Measurements from ENCODE around the gene RRAD.
"Not testable (repeated sequence)": the region's sequence is repeated elsewhere in the genome, so short reads cannot be mapped to it uniquely, and the experiment has no call there.

Gene RRAD

GRCh38 chr16:66898207-66898606 lies 27.1 kb downstream of the RRAD start:
- H3K36me3 ChIP-seq (ENCODE audit: control insufficient read depth, insufficient read depth, low read length): no peaks in the 10 kb centered on the region
- no CpG with 5 or more reads among the region's 3 CpGs for WGBS, 2 experiments (ENCODE audit: insufficient coverage in 2 of 2)
- H3K27ac ChIP-seq (ENCODE audit: low read depth, low read length, severe bottlenecking): no peak overlapping the region
- peaks cover 25% of the 10 kb centered on the region for H3K4me1 ChIP-seq (ENCODE audit: control insufficient read depth, insufficient read depth, low read length, poor library complexity, severe bottlenecking)
- H3K9me3 ChIP-seq (ENCODE audit: control insufficient read depth, low read length): no peaks in the 10 kb centered on the region
- H3K4me3 ChIP-seq (ENCODE audit: extremely low read depth, insufficient read depth, low read length, poor library complexity, severe bottlenecking): no peak overlapping the region

- not testable (repeated sequence) for H3K36me3 ChIP-seq (ENCODE audit: control insufficient read depth, insufficient read depth, low read length); H3K27ac ChIP-seq (ENCODE audit: low read depth, low read length, severe bottlenecking); H3K4me3 ChIP-seq (ENCODE audit: extremely low read depth, insufficient read depth, low read length, poor library complexity, severe bottlenecking); H3K9me3 ChIP-seq (ENCODE audit: control insufficient read depth, low read length)
- WGBS, 2 experiments (ENCODE audit: insufficient coverage in 2 of 2): 82 to 84% methylated on average over 5 of the region's 5 CpGs
- H3K4me1 ChIP-seq (ENCODE audit: control insufficient read depth, insufficient read depth, low read length, poor library complexity, severe bottlenecking): peaks cover 23% of the 10 kb centered on the region
Measured at GRCh38 chr16:66896682-66897081, 28.7 kb downstream of the RRAD start.

GRCh38 chr16:66895999-66896398 lies 29.3 kb downstream of the RRAD start:
- Histone ChIP-seq H3K9me3 (ENCODE audit: control insufficient read depth, low read length) (no peaks in the 10 kb centered on the region), H3K4me3 (ENCODE audit: extremely low read depth, insufficient read depth, low read length, poor library complexity, severe bottlenecking) (no peak overlapping the region), H3K36me3 (ENCODE audit: control insufficient read depth, insufficient read depth, low read length) (peaks cover 2% of the 10 kb centered on the region), H3K4me1 (ENCODE audit: control insufficient read depth, insufficient read depth, low read length, poor library complexity, severe bottlenecking) (peaks cover 18% of the 10 kb centered on the region), H3K27ac (ENCODE audit: low read depth, low read length, severe bottlenecking) (no peak overlapping the region)
- 88 to 97% methylated on average over 3 of the region's 3 CpGs for WGBS, 2 experiments (ENCODE audit: insufficient coverage in 2 of 2)

GRCh38 chr16:66895689-66895979 lies 29.7 kb downstream of the RRAD start:
- no peak overlapping the region for H3K4me3 ChIP-seq (ENCODE audit: extremely low read depth, insufficient read depth, low read length, poor library complexity, severe bottlenecking)
- peaks cover 18% of the 10 kb centered on the region for H3K4me1 ChIP-seq (ENCODE audit: control insufficient read depth, insufficient read depth, low read length, poor library complexity, severe bottlenecking)
- H3K27ac ChIP-seq (ENCODE audit: low read depth, low read length, severe bottlenecking): no peak overlapping the region
- H3K9me3 ChIP-seq (ENCODE audit: control insufficient read depth, low read length): no peaks in the 10 kb centered on the region
- 94 to 100% methylated on average over 3 to 5 of the region's 5 CpGs for WGBS, 2 experiments (ENCODE audit: insufficient coverage in 2 of 2)
- peaks cover 2% of the 10 kb centered on the region for H3K36me3 ChIP-seq (ENCODE audit: control insufficient read depth, insufficient read depth, low read length)

GRCh38 chr16:66894948-66895688 lies 30.2 kb downstream of the RRAD start:
- WGBS, 2 experiments (ENCODE audit: insufficient coverage in 2 of 2): 54 to 59% methylated on average over 10 of the region's 11 CpGs
- Histone ChIP-seq H3K36me3 (ENCODE audit: control insufficient read depth, insufficient read depth, low read length) (peaks cover 2% of the 10 kb centered on the region), H3K9me3 (ENCODE audit: control insufficient read depth, low read length) (no peaks in the 10 kb centered on the region), H3K4me1 (ENCODE audit: control insufficient read depth, insufficient read depth, low read length, poor library complexity, severe bottlenecking) (peaks cover 13% of the 10 kb centered on the region), H3K27ac (ENCODE audit: low read depth, low read length, severe bottlenecking) (no peak overlapping the region), H3K4me3 (ENCODE audit: extremely low read depth, insufficient read depth, low read length, poor library complexity, severe bottlenecking) (no peak overlapping the region)

- peaks cover 3% of the 10 kb centered on the region for H3K4me1 ChIP-seq (ENCODE audit: control insufficient read depth, insufficient read depth, low read length, poor library complexity, severe bottlenecking)
- H3K36me3 ChIP-seq (ENCODE audit: control insufficient read depth, insufficient read depth, low read length): peaks cover 2% of the 10 kb centered on the region
- H3K4me3 ChIP-seq (ENCODE audit: extremely low read depth, insufficient read depth, low read length, poor library complexity, severe bottlenecking): no peak overlapping the region
- 94 to 100% methylated on average over 1 to 2 of the region's 2 CpGs for WGBS, 2 experiments (ENCODE audit: insufficient coverage in 2 of 2)
- H3K27ac ChIP-seq (ENCODE audit: low read depth, low read length, severe bottlenecking): no peak overlapping the region
- H3K9me3 ChIP-seq (ENCODE audit: control insufficient read depth, low read length): no peaks in the 10 kb centered on the region
Measured at GRCh38 chr16:66894055-66894454, 31.3 kb downstream of the RRAD start.

- Histone ChIP-seq H3K36me3 (ENCODE audit: control insufficient read depth, insufficient read depth, low read length) (peaks cover 14% of the 10 kb centered on the region), H3K9me3 (ENCODE audit: control insufficient read depth, low read length) (no peaks in the 10 kb centered on the region), H3K4me3 (ENCODE audit: extremely low read depth, insufficient read depth, low read length, poor library complexity, severe bottlenecking) (no peak overlapping the region), H3K4me1 (ENCODE audit: control insufficient read depth, insufficient read depth, low read length, poor library complexity, severe bottlenecking) (peaks cover 11% of the 10 kb centered on the region), H3K27ac (ENCODE audit: low read depth, low read length, severe bottlenecking) (no peak overlapping the region)
- WGBS, 2 experiments (ENCODE audit: insufficient coverage in 2 of 2): 78 to 89% methylated on average over 1 of the region's 6 CpGs
Measured at GRCh38 chr16:66891797-66892196, 33.5 kb downstream of the RRAD start.

- Histone ChIP-seq H3K36me3 (ENCODE audit: control insufficient read depth, insufficient read depth, low read length) (peaks cover 17% of the 10 kb centered on the region), H3K4me3 (ENCODE audit: extremely low read depth, insufficient read depth, low read length, poor library complexity, severe bottlenecking) (no peak overlapping the region), H3K9me3 (ENCODE audit: control insufficient read depth, low read length) (no peaks in the 10 kb centered on the region), H3K4me1 (ENCODE audit: control insufficient read depth, insufficient read depth, low read length, poor library complexity, severe bottlenecking) (peaks cover 15% of the 10 kb centered on the region), H3K27ac (ENCODE audit: low read depth, low read length, severe bottlenecking) (no peak overlapping the region)
- 86 to 100% methylated on average over 2 of the region's 4 CpGs for WGBS, 2 experiments (ENCODE audit: insufficient coverage in 2 of 2)
Measured at GRCh38 chr16:66891360-66891759, 34.0 kb downstream of the RRAD start.

GRCh38 chr16:66890799-66891198 lies 34.5 kb downstream of the RRAD start:
- Histone ChIP-seq H3K27ac (ENCODE audit: low read depth, low read length, severe bottlenecking) (no peak overlapping the region), H3K9me3 (ENCODE audit: control insufficient read depth, low read length) (no peaks in the 10 kb centered on the region), H3K4me3 (ENCODE audit: extremely low read depth, insufficient read depth, low read length, poor library complexity, severe bottlenecking) (no peak overlapping the region), H3K36me3 (ENCODE audit: control insufficient read depth, insufficient read depth, low read length) (peaks cover 20% of the 10 kb centered on the region), H3K4me1 (ENCODE audit: control insufficient read depth, insufficient read depth, low read length, poor library complexity, severe bottlenecking) (peaks cover 19% of the 10 kb centered on the region)
- WGBS, 2 experiments (ENCODE audit: insufficient coverage in 2 of 2): 100% methylated on average over 1 of the region's 2 CpGs; no CpG with 5 or more reads in 1 of the 2 experiments

- H3K27ac ChIP-seq (ENCODE audit: low read depth, low read length, severe bottlenecking): no peak overlapping the region
- H3K4me3 ChIP-seq (ENCODE audit: extremely low read depth, insufficient read depth, low read length, poor library complexity, severe bottlenecking): no peak overlapping the region
- WGBS, 2 experiments (ENCODE audit: insufficient coverage in 2 of 2): 93 to 100% methylated on average over 1 to 2 of the region's 4 CpGs
- H3K36me3 ChIP-seq (ENCODE audit: control insufficient read depth, insufficient read depth, low read length): peaks cover 32% of the 10 kb centered on the region
- no peaks in the 10 kb centered on the region for H3K9me3 ChIP-seq (ENCODE audit: control insufficient read depth, low read length)
- peaks cover 24% of the 10 kb centered on the region for H3K4me1 ChIP-seq (ENCODE audit: control insufficient read depth, insufficient read depth, low read length, poor library complexity, severe bottlenecking)
Measured at GRCh38 chr16:66889622-66890021, 35.7 kb downstream of the RRAD start.
